DOHH2 (cell line): ENCODE measurements around the gene NUDT14.

Source experiments
- H3F3A ChIP-seq: fragments of 200-600 bp; sonication (generic), shearing (Covaris generic); 2 replicates; pipeline ENCODE4 v1.6.0; 2016; ENCODE audit warnings: antibody characterized with exemption, mild to moderate bottlenecking; ENCODE audit not compliant: control insufficient read depth, insufficient read depth
- H3K27ac ChIP-seq: fragments of 200-600 bp; sonication (generic); 2 replicates; pipeline ENCODE4 v1.5.1; 2014; ENCODE audit warnings: low read depth, mild to moderate bottlenecking, low read length, moderate library complexity
- H3K27me3 ChIP-seq: fragments of 200-600 bp; sonication (generic); 2 replicates; pipeline ENCODE4 v1.6.1; 2014; ENCODE audit warnings: mild to moderate bottlenecking, low read length, mixed read lengths; ENCODE audit not compliant: control insufficient read depth
- H3K36me3 ChIP-seq: fragments of 200-600 bp; sonication (generic); 2 replicates; pipeline ENCODE4 v1.6.1; 2014; ENCODE audit warnings: mild to moderate bottlenecking, low read length, moderate library complexity, mixed read lengths; ENCODE audit not compliant: control insufficient read depth
- H3K4me1 ChIP-seq: fragments of 200-600 bp; sonication (generic); 2 replicates; pipeline ENCODE4 v1.6.1; 2014; ENCODE audit warnings: mild to moderate bottlenecking, low read length, mixed read lengths; ENCODE audit not compliant: control insufficient read depth
- H3K4me2 ChIP-seq: fragments of 200-600 bp; sonication (generic); 2 replicates; pipeline ENCODE4 v1.6.0; 2014; ENCODE audit warnings: mild to moderate bottlenecking, low read length, moderate library complexity
- H3K4me3 ChIP-seq: fragments of 200-600 bp; sonication (generic); 2 replicates; pipeline ENCODE4 v1.5.1; 2014; ENCODE audit warnings: mild to moderate bottlenecking, low read length, mixed read lengths
- H3K79me2 ChIP-seq: fragments of 200-600 bp; sonication (generic); 2 replicates; pipeline ENCODE4 v1.6.1; 2014; ENCODE audit warnings: mild to moderate bottlenecking, low read length, mixed read lengths; ENCODE audit not compliant: control insufficient read depth
- H3K9me2 ChIP-seq: fragments of 200-600 bp; sonication (generic); replicated peaks from 2 replicates; pipeline ENCODE4 v1.6.1; 2014; ENCODE audit warnings: mild to moderate bottlenecking, low read length, mixed read lengths; ENCODE audit not compliant: control insufficient read depth
- H3K9me3 ChIP-seq: fragments of 200-600 bp; sonication (generic); 2 replicates; pipeline ENCODE4 v1.6.1; 2014; ENCODE audit warnings: antibody characterized with exemption, low read length, mixed read lengths; ENCODE audit not compliant: control insufficient read depth, insufficient read depth
- H4K20me1 ChIP-seq: fragments of 200-600 bp; sonication (generic); 2 replicates; pipeline ENCODE4 v1.6.0; 2014; ENCODE audit warnings: low read depth, mild to moderate bottlenecking, antibody characterized with exemption, low read length, moderate library complexity; ENCODE audit not compliant: control insufficient read depth, insufficient read depth
- EZH2phosphoT487 ChIP-seq: fragments of 200-600 bp; sonication (generic); IDR thresholded peaks from 2 replicates; pipeline ENCODE4 v1.6.1; 2017; ENCODE audit warnings: borderline replicate concordance, mild to moderate bottlenecking, antibody characterized with exemption, low read length, moderate library complexity, mixed read lengths
- TF ChIP-seq, protein P1 (sequence below): fragments of 200-600 bp; sonication (generic); IDR thresholded peaks from one replicate; pipeline ENCODE4 v1.5.1; 2014; ENCODE audit warnings: antibody characterized with exemption, mild to moderate bottlenecking, low read depth, low read length; ENCODE audit not compliant: poor library complexity, severe bottlenecking

The NUDT14 gene

GRCh38 chr14:105166571-105167302, 14.4 kb downstream of the NUDT14 start:
- no peak overlapping the region for H3K4me2 ChIP-seq
- H3K27ac ChIP-seq: no peak overlapping the region

GRCh38 chr14:105165761-105166485, 15.2 kb downstream of the NUDT14 start:
- no peaks in the 10 kb centered on the region for H3K9me3 ChIP-seq

More at GRCh38 chr14:105166571-105167302, 14.4 kb downstream of the NUDT14 start:
- peaks cover 38% of the 10 kb centered on the region for H3K27me3 ChIP-seq
- H3K36me3 ChIP-seq: no peaks in the 10 kb centered on the region
- no peak for TF ChIP-seq EZH2phosphoT487
- TF ChIP-seq, protein P1, sequence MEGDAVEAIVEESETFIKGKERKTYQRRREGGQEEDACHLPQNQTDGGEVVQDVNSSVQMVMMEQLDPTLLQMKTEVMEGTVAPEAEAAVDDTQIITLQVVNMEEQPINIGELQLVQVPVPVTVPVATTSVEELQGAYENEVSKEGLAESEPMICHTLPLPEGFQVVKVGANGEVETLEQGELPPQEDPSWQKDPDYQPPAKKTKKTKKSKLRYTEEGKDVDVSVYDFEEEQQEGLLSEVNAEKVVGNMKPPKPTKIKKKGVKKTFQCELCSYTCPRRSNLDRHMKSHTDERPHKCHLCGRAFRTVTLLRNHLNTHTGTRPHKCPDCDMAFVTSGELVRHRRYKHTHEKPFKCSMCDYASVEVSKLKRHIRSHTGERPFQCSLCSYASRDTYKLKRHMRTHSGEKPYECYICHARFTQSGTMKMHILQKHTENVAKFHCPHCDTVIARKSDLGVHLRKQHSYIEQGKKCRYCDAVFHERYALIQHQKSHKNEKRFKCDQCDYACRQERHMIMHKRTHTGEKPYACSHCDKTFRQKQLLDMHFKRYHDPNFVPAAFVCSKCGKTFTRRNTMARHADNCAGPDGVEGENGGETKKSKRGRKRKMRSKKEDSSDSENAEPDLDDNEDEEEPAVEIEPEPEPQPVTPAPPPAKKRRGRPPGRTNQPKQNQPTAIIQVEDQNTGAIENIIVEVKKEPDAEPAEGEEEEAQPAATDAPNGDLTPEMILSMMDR: no peak
- H3K4me3 ChIP-seq: no peak overlapping the region
- H3K9me2 ChIP-seq: no peaks in the 10 kb centered on the region
- no peaks in the 10 kb centered on the region for H3K9me3 ChIP-seq
- peaks cover 2% of the 10 kb centered on the region; the same call in 1 of the 2 replicates for H4K20me1 ChIP-seq
- peaks cover 14% of the 10 kb centered on the region for H3K4me1 ChIP-seq
- H3F3A ChIP-seq: no peaks in the 10 kb centered on the region
- no peaks in the 10 kb centered on the region for H3K79me2 ChIP-seq

GRCh38 chr14:105165134-105165704, 15.9 kb downstream of the NUDT14 start:
- no peak overlapping the region for H3K4me3 ChIP-seq
- H3K4me1 ChIP-seq: peaks cover 3% of the 10 kb centered on the region
- TF ChIP-seq, protein P1: peak; percentile 7
- TF ChIP-seq EZH2phosphoT487: no peak
- H3K79me2 ChIP-seq: no peaks in the 10 kb centered on the region
- no peaks in the 10 kb centered on the region for H3K36me3 ChIP-seq
- no peaks in the 10 kb centered on the region for H3F3A ChIP-seq
- H3K4me2 ChIP-seq: no peak overlapping the region
- H4K20me1 ChIP-seq: no peaks in the 10 kb centered on the region
- peaks cover 27% of the 10 kb centered on the region for H3K27me3 ChIP-seq
- H3K27ac ChIP-seq: no peak overlapping the region
- no peaks in the 10 kb centered on the region for H3K9me3 ChIP-seq
- H3K9me2 ChIP-seq: no peaks in the 10 kb centered on the region

More at GRCh38 chr14:105165761-105166485, 15.2 kb downstream of the NUDT14 start:
- TF ChIP-seq EZH2phosphoT487: no peak
- no peaks in the 10 kb centered on the region for H3K36me3 ChIP-seq
- no peak overlapping the region for H3K4me3 ChIP-seq
- peaks cover 9% of the 10 kb centered on the region for H3K4me1 ChIP-seq
- H4K20me1 ChIP-seq: no peaks in the 10 kb centered on the region
- H3K79me2 ChIP-seq: no peaks in the 10 kb centered on the region
- no peak overlapping the region for H3K27ac ChIP-seq
- no peaks in the 10 kb centered on the region for H3K9me2 ChIP-seq
- no peaks in the 10 kb centered on the region for H3F3A ChIP-seq
- H3K27me3 ChIP-seq: peaks cover 33% of the 10 kb centered on the region
- H3K4me2 ChIP-seq: no peak overlapping the region
